Large intestine (tissue), 3 donors: ENCODE data around the gene QPRT. TPM values are rescaled to one million over a fixed set of nuclear protein-coding genes. Genes with fewer than 3 reads are reported as not detected.
"Not testable (repeated sequence)": the region's sequence is repeated elsewhere in the genome, so short reads cannot be mapped to it uniquely, and the experiment has no call there.

Experiments used
- DNase-seq, 2 donors: peaks; one replicate each; pipeline versions ENCODE4 v3.0.0 to v3.0.0-alpha.2; 2013
- H3K27ac ChIP-seq: one replicate; pipeline ENCODE4 v1.5.1; 2013; ENCODE audit warnings: low read length
- H3K27me3 ChIP-seq: 2 replicates; pipeline ENCODE4 v1.6.1; 2013; ENCODE audit warnings: low read length; ENCODE audit not compliant: control insufficient read depth, insufficient read depth
- H3K36me3 ChIP-seq: 2 replicates; pipeline ENCODE4 v1.6.1; 2013; ENCODE audit warnings: low read length; ENCODE audit not compliant: control insufficient read depth, insufficient read depth
- H3K4me1 ChIP-seq: one replicate; pipeline ENCODE4 v1.6.1; 2013; ENCODE audit warnings: low read length; ENCODE audit not compliant: control insufficient read depth, insufficient read depth
- H3K4me3 ChIP-seq: one replicate; pipeline ENCODE4 v1.5.1; 2013; ENCODE audit warnings: low read length
- H3K9me3 ChIP-seq: one replicate; pipeline ENCODE4 v1.6.1; 2013; ENCODE audit warnings: mild to moderate bottlenecking, low read depth, low read length, moderate library complexity; ENCODE audit not compliant: control insufficient read depth
- WGBS: methylation state at CpG from one replicate; pipeline ENCODE4 v1.1.5; 2013; ENCODE audit warnings: low lambda C conversion rate; ENCODE audit not compliant: insufficient coverage; 5-methylcytosine and 5-hydroxymethylcytosine counted together
- polyA plus RNA-seq: library from polyadenylated mRNA; unstranded; fragments of 120-200 nt; gene quantifications from one replicate; pipeline ENCODE4 v1.2.1, GENCODE V29; 2013

Gene QPRT
- polyA plus RNA-seq, 1 donor, result 220 TPM

DNA sequence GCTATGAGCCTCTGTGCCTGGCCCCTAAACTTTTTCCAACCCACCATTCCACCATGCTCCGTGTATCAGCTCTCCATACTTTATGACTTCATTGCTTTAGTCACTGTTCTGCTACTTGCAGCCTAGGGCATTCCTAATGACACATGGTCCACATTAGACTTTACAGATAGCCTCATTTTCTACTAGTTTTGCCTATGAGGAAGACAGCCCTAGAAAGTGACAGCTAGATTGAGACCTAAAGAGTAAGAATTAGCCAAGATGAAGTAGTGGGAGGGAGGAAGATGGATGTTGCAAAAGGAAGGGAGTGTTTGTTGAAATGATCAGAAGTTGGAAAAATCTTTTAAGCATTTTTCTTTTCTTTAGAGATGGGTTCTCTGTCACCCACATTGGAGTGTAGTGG is 55.8 kb downstream of the QPRT start:
- no peaks in the 10 kb centered on the region for H3K36me3 ChIP-seq
- H3K4me1 ChIP-seq, result peaks cover 26% of the 10 kb centered on the region
- no CpG with 5 or more reads among the region's 1 CpG for WGBS
- H3K27ac ChIP-seq, result no peak overlapping the region
- H3K27me3 ChIP-seq, result no peaks in the 10 kb centered on the region
- DNase-seq, result no peak
- H3K9me3 ChIP-seq, result no peaks in the 10 kb centered on the region
- H3K4me3 ChIP-seq, result no peak overlapping the region

DNA sequence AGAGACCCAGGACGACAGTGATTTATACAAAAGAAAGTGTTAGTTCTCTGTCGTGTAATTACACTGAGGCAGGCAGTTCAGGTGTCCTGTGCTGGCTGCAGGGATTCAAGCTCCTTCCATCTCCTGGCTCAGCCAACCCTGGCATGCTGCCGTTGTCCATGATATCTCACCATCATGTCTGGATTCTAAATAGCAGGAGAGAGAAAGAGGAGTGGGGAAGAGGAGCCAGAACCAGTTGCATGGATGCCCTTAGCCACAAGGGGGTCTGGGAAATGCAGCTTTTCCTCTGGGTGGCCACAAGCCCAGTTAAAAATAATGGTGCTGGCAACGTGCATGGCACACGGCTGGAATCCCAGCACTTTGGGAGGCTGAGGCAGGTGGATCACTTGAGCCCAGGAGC is 57.1 kb downstream of the QPRT start:
- no peaks in the 10 kb centered on the region for H3K9me3 ChIP-seq
- no peaks in the 10 kb centered on the region for H3K27me3 ChIP-seq
- peaks cover 37% of the 10 kb centered on the region for H3K4me1 ChIP-seq
- DNase-seq, result no peak
- peak overlapping the region; percentile 43 for H3K27ac ChIP-seq
- WGBS, result no CpG with 5 or more reads among the region's 5 CpGs
- no peaks in the 10 kb centered on the region for H3K36me3 ChIP-seq
- no peak overlapping the region for H3K4me3 ChIP-seq

GRCh38 chr16:29736764-29737163 is 57.8 kb downstream of the QPRT start:
- peak overlapping the region; percentile 48 for H3K27ac ChIP-seq
- H3K36me3 ChIP-seq, result no peaks in the 10 kb centered on the region
- no peak overlapping the region for H3K4me3 ChIP-seq
- DNase-seq, result peak; percentile 74 to 85
- H3K27me3 ChIP-seq, result no peaks in the 10 kb centered on the region
- H3K9me3 ChIP-seq, result no peaks in the 10 kb centered on the region
- H3K4me1 ChIP-seq, result peaks cover 43% of the 10 kb centered on the region
- 83% methylated on average over 1 of the region's 6 CpGs for WGBS

- peak in 1 of 2 donors; percentile 44 for DNase-seq
- WGBS, result no CpG with 5 or more reads among the region's 5 CpGs
- no peaks in the 10 kb centered on the region for H3K36me3 ChIP-seq
- peaks cover 43% of the 10 kb centered on the region for H3K4me1 ChIP-seq
- H3K27me3 ChIP-seq, result no peaks in the 10 kb centered on the region
- no peaks in the 10 kb centered on the region for H3K9me3 ChIP-seq
- H3K27ac ChIP-seq, result no peak overlapping the region
- H3K4me3 ChIP-seq, result no peak overlapping the region
Measured at GRCh38 chr16:29737713-29738112, 58.7 kb downstream of the QPRT start.

DNA sequence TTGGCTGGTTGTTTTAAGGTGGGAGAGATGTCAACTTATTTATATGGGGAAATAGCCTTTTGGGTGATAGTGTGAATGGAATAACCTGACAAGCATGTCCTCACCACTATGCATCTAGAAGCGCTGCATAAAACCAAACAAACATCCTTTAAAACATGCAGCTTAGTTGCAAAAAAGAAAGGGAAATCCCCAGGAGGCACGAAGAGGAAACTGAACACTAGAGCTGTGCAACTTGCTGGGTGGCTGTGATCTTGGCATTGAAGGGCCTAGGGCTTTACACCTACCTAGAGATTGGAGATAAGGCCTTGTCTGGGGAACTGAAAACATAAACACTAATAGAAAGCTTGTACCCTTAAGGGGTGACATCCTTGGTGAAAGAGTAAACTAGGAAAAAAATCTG is 59.5 kb downstream of the QPRT start:
- 70% methylated on average over 2 of the region's 2 CpGs for WGBS
- no peak for DNase-seq
- Histone ChIP-seq H3K27me3 (no peaks in the 10 kb centered on the region), H3K4me1 (peaks cover 43% of the 10 kb centered on the region), H3K4me3 (no peak overlapping the region), H3K27ac (no peak overlapping the region), H3K9me3 (no peaks in the 10 kb centered on the region), H3K36me3 (no peaks in the 10 kb centered on the region)

GRCh38 chr16:29739927-29740629 is 61.1 kb downstream of the QPRT start:
- DNase-seq, result peak in 1 of 2 donors; percentile 44
- not testable (repeated sequence) for H3K36me3 ChIP-seq, H3K4me3 ChIP-seq, H3K27me3 ChIP-seq, H3K9me3 ChIP-seq
- Histone ChIP-seq H3K27ac (peak overlapping the region; percentile 75), H3K4me1 (peaks cover 43% of the 10 kb centered on the region)
- WGBS, result 79% methylated on average over 2 of the region's 6 CpGs

GRCh38 chr16:29740630-29741015 is 61.6 kb downstream of the QPRT start:
- not testable (repeated sequence) for H3K27me3 ChIP-seq, H3K36me3 ChIP-seq, H3K4me3 ChIP-seq, H3K9me3 ChIP-seq
- H3K27ac ChIP-seq, result peak overlapping the region; percentile 75
- peaks cover 43% of the 10 kb centered on the region for H3K4me1 ChIP-seq
- no CpG with 5 or more reads among the region's 11 CpGs for WGBS
- peak in 1 of 2 donors; percentile 65 for DNase-seq

DNA sequence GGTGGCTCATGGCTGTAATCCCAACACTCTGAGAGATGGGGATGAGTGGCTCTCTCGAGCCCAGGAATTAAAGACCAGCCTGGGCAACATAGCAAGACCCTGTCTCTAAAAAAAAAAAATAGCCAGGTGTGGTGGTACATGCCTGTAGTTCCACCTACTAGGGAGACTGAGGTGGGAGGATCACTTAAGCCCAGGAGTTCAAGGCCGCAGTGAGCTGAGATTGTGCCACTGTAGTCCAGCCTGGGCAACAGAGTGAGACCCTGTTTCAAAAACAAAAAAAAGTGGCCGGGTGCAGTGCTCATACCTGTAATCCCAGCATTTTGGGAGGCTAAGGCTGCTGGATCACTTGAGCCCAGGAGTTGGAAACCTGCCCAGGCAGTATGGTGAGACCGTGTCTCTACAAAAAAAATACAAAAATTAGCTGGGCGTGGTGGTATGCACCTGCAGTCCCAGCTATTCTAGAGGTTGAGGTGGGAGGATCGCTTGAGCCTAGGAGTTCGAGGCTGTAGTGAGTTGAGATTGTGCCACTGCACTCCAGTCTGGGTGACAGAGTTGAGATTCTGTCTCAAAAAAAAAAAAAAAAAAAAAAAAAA is 63.8 kb downstream of the QPRT start:
- H3K9me3 ChIP-seq, result peaks cover 5% of the 10 kb centered on the region
- H3K27me3 ChIP-seq, result no peaks in the 10 kb centered on the region
- no peak overlapping the region for H3K27ac ChIP-seq
- 83% methylated on average over 2 of the region's 7 CpGs for WGBS
- H3K36me3 ChIP-seq, result no peaks in the 10 kb centered on the region
- H3K4me1 ChIP-seq, result peaks cover 34% of the 10 kb centered on the region
- H3K4me3 ChIP-seq, result no peak overlapping the region
- DNase-seq, result no peak

DNA sequence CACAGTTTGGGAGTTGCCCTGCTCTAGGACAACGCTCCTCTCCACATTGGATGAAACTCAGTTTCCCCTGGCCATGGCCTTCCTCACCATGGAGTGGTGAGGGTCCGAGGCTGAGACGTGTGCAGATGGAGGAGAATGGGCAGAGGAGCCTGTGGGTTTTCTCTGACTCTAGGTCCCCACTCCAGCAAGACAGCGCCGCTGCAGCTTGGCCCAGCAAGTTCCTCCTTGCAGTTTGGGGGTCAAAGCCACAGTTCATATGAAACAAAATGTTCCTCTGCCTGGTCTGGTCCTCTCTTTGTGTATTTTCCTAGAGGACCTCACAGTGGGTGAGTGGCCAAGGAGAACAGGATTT is 64.5 kb downstream of the QPRT start:
- no peak overlapping the region for H3K4me3 ChIP-seq
- H3K9me3 ChIP-seq, result peaks cover 10% of the 10 kb centered on the region
- DNase-seq, result no peak
- H3K27ac ChIP-seq, result no peak overlapping the region
- no CpG with 5 or more reads among the region's 5 CpGs for WGBS
- H3K27me3 ChIP-seq, result no peaks in the 10 kb centered on the region
- H3K4me1 ChIP-seq, result peaks cover 28% of the 10 kb centered on the region
- no peaks in the 10 kb centered on the region for H3K36me3 ChIP-seq

GRCh38 chr16:29743827-29744531 is 65.0 kb downstream of the QPRT start:
- Histone ChIP-seq H3K36me3 (no peaks in the 10 kb centered on the region), H3K27me3 (no peaks in the 10 kb centered on the region), H3K4me3 (no peak overlapping the region), H3K27ac (no peak overlapping the region), H3K4me1 (peaks cover 23% of the 10 kb centered on the region), H3K9me3 (peaks cover 12% of the 10 kb centered on the region)
- no CpG with 5 or more reads among the region's 21 CpGs for WGBS
- no peak for DNase-seq
